Loucy (cell line): ENCODE results near the gene AGBL1.

Source experiments
- EZH2phosphoT487 ChIP-seq: fragments of 200-600 bp; IDR thresholded peaks from 2 replicates; pipeline ENCODE4 v1.6.1; 2018; ENCODE audit warnings: antibody characterized with exemption, mild to moderate bottlenecking, moderate library complexity, borderline replicate concordance
- TF ChIP-seq, protein P1 (sequence below): fragments of 200-600 bp; sonication (generic); conservative IDR thresholded peaks from 2 replicates; pipeline ENCODE4 v1.5.1; 2014; ENCODE audit warnings: mild to moderate bottlenecking, antibody characterized with exemption, low read length

- TF ChIP-seq, protein P1, sequence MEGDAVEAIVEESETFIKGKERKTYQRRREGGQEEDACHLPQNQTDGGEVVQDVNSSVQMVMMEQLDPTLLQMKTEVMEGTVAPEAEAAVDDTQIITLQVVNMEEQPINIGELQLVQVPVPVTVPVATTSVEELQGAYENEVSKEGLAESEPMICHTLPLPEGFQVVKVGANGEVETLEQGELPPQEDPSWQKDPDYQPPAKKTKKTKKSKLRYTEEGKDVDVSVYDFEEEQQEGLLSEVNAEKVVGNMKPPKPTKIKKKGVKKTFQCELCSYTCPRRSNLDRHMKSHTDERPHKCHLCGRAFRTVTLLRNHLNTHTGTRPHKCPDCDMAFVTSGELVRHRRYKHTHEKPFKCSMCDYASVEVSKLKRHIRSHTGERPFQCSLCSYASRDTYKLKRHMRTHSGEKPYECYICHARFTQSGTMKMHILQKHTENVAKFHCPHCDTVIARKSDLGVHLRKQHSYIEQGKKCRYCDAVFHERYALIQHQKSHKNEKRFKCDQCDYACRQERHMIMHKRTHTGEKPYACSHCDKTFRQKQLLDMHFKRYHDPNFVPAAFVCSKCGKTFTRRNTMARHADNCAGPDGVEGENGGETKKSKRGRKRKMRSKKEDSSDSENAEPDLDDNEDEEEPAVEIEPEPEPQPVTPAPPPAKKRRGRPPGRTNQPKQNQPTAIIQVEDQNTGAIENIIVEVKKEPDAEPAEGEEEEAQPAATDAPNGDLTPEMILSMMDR: no peak
- TF ChIP-seq EZH2phosphoT487: no peak
Observed at GRCh38 chr15:86275361-86275760, 195.7 kb downstream of the AGBL1 start.
